Thyroid gland (tissue), 4 donors: Measurements from ENCODE around the gene HMGN5.

Experiments used
- POLR2A ChIP-seq, 2 donors: fragments of 450-650 bp; IDR thresholded peaks; one replicate each; pipeline ENCODE4 v1.6.1; 2017; ENCODE audit warnings: antibody characterized with exemption in 2 of 2, mild to moderate bottlenecking in 2 of 2, moderate library complexity in 1 of 2
- TF ChIP-seq, protein P1 (sequence below), 6 experiments: fragments of 200-600 bp in 3 of 6; fragments of 450-650 bp in 3 of 6; sonication (generic) in 3 of 6; IDR thresholded peaks; one replicate each; pipeline ENCODE4 v1.5.1; 2016 to 2019; ENCODE audit warnings: antibody characterized with exemption in 6 of 6, mild to moderate bottlenecking in 2 of 6, inconsistent platforms in 1 of 6, moderate library complexity in 1 of 6

DNA sequence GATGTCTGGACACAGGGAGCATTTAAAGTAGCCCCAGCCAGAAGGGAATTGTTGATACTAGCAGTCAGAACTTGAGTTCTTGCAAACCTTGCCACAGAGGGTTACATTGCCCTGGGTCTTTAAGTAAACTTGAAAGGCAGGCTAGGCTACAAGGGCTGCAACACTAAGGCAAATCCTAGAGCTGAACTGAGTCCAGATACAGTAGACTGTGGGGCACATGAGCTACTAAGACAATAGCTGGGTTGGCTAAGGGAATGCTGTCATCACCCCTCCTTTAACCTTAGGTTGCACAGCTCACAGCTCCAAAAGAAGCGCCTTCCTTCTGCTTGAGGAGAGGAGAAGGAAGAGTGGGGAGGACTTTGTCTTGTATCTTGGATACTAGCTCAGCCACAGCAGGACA is 35.8 kb upstream of the HMGN5 start:
- TF ChIP-seq, protein P1, sequence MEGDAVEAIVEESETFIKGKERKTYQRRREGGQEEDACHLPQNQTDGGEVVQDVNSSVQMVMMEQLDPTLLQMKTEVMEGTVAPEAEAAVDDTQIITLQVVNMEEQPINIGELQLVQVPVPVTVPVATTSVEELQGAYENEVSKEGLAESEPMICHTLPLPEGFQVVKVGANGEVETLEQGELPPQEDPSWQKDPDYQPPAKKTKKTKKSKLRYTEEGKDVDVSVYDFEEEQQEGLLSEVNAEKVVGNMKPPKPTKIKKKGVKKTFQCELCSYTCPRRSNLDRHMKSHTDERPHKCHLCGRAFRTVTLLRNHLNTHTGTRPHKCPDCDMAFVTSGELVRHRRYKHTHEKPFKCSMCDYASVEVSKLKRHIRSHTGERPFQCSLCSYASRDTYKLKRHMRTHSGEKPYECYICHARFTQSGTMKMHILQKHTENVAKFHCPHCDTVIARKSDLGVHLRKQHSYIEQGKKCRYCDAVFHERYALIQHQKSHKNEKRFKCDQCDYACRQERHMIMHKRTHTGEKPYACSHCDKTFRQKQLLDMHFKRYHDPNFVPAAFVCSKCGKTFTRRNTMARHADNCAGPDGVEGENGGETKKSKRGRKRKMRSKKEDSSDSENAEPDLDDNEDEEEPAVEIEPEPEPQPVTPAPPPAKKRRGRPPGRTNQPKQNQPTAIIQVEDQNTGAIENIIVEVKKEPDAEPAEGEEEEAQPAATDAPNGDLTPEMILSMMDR (IDR thresholded peaks at IDR 0.05): no peak
- no peak for TF ChIP-seq POLR2A (IDR thresholded peaks at IDR 0.05)
